Loucy (cell line): ENCODE measurements around the gene POLR2J2.
"Not testable (repeated sequence)": the region's sequence is repeated elsewhere in the genome, so short reads cannot be mapped to it uniquely, and the experiment has no call there.

Experiments
- CTCF ChIP-seq: fragments of 200-600 bp; sonication (generic); conservative IDR thresholded peaks from 2 replicates; pipeline ENCODE4 v1.5.1; 2014; ENCODE audit warnings: mild to moderate bottlenecking, antibody characterized with exemption, low read length
- EZH2phosphoT487 ChIP-seq: fragments of 200-600 bp; IDR thresholded peaks from 2 replicates; pipeline ENCODE4 v1.6.1; 2018; ENCODE audit warnings: antibody characterized with exemption, mild to moderate bottlenecking, moderate library complexity, borderline replicate concordance

GRCh38 chr7:102635354-102635753 lies 36.1 kb downstream of the POLR2J2 start:
- TF ChIP-seq CTCF, EZH2phosphoT487: not testable (repeated sequence)
